Measurements from ENCODE around the gene MT1A.

DNA sequence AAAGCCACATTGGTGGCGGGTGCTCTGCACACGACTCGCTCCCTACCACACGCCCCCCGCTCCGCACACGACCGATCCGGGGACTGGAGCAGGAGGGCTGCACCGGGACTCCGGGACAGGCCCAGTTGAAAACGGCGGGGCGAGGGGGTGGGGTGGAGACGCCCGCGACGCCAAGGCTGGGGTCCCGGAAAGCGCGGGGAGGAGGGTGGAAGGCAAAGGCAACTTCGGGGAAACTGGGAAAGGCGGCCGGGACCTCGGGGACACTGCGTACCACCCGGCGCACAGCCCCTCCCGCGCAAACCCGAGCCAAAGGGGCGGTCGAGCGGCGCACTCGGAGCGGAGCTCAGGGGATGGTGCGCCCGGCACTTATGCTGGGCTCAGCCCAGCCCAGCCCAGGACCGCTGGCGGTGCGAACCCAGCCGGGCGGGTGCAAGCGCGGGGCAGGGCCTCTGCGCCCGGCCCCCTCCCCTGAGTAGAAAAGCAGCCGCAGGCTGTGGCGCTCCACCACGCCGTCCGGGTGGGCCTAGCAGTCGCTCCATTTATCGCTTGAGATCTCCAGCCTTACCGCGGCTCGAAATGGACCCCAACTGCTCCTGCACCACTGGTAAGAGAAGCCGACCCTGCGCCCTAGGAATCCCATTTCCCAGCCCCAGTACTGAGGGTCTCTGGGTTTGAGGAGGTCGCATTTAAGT is 6.2 kb upstream of the MT1A start, which contains the start of gene MT1M:
- TF ChIP-seq, protein P1, sequence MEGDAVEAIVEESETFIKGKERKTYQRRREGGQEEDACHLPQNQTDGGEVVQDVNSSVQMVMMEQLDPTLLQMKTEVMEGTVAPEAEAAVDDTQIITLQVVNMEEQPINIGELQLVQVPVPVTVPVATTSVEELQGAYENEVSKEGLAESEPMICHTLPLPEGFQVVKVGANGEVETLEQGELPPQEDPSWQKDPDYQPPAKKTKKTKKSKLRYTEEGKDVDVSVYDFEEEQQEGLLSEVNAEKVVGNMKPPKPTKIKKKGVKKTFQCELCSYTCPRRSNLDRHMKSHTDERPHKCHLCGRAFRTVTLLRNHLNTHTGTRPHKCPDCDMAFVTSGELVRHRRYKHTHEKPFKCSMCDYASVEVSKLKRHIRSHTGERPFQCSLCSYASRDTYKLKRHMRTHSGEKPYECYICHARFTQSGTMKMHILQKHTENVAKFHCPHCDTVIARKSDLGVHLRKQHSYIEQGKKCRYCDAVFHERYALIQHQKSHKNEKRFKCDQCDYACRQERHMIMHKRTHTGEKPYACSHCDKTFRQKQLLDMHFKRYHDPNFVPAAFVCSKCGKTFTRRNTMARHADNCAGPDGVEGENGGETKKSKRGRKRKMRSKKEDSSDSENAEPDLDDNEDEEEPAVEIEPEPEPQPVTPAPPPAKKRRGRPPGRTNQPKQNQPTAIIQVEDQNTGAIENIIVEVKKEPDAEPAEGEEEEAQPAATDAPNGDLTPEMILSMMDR (conservative IDR thresholded peaks at IDR 0.05; ENCODE audit: low read depth, low read length): no peak
- TF ChIP-seq EZH2 (IDR thresholded peaks at IDR 0.05; ENCODE audit: borderline replicate concordance, low read depth, low read length, poor library complexity, severe bottlenecking): no peak
